Mesenchymal stem cell (in vitro differentiated cells and primary cell): ENCODE results near the gene CABLES2.

Experiments
- DNase-seq: peaks from one replicate; pipeline ENCODE4 v3.0.0-alpha.2; 2013
- H2AFZ ChIP-seq: one replicate; pipeline ENCODE4 v1.6.1; 2013; ENCODE audit warnings: low read depth, mild to moderate bottlenecking, control low read depth, inconsistent platforms, low read length, moderate library complexity
- H2AK5ac ChIP-seq: 2 replicates; pipeline ENCODE4 v1.6.1; 2013; ENCODE audit warnings: low read length, moderate library complexity, mild to moderate bottlenecking, inconsistent platforms; ENCODE audit not compliant: severe bottlenecking
- H2BK120ac ChIP-seq: one replicate; pipeline ENCODE4 v1.6.1; 2013; ENCODE audit warnings: low read depth, mild to moderate bottlenecking, inconsistent platforms, low read length, moderate library complexity
- H2BK12ac ChIP-seq, 2 experiments: one replicate each; pipeline ENCODE4 v1.6.1; 2013; ENCODE audit warnings: inconsistent platforms in 2 of 2, low read length in 2 of 2, mild to moderate bottlenecking in 2 of 2, moderate library complexity in 2 of 2, control low read depth in 1 of 2
- H2BK15ac ChIP-seq: one replicate; pipeline ENCODE4 v1.6.1; 2013; ENCODE audit warnings: mild to moderate bottlenecking, low read depth, inconsistent platforms; ENCODE audit not compliant: poor library complexity, severe bottlenecking
- H2BK5ac ChIP-seq: 2 replicates; pipeline ENCODE4 v1.6.1; 2013; ENCODE audit warnings: low read depth, mild to moderate bottlenecking, low read length, control low read depth, inconsistent platforms; ENCODE audit not compliant: poor library complexity, severe bottlenecking
- H3K14ac ChIP-seq, 2 experiments: one replicate each; pipeline ENCODE4 v1.6.1; 2013; ENCODE audit warnings: inconsistent platforms in 2 of 2, low read length in 2 of 2, control low read depth in 1 of 2, mild to moderate bottlenecking in 1 of 2, moderate library complexity in 1 of 2
- H3K18ac ChIP-seq, 2 experiments: one replicate each; pipeline ENCODE4 v1.6.1; 2013; ENCODE audit warnings: inconsistent platforms in 2 of 2, low read length in 2 of 2, control low read depth in 1 of 2, low read depth in 1 of 2, mild to moderate bottlenecking in 1 of 2
- H3K23ac ChIP-seq, 2 experiments: one replicate each; pipeline ENCODE4 v1.6.1; 2013; ENCODE audit warnings: inconsistent platforms in 2 of 2, low read length in 2 of 2, mild to moderate bottlenecking in 2 of 2, moderate library complexity in 2 of 2, control low read depth in 1 of 2
- H3K27ac ChIP-seq: 2 replicates; pipeline ENCODE4 v1.5.1; 2013; ENCODE audit warnings: mild to moderate bottlenecking, moderate library complexity, low read length, control low read depth, inconsistent platforms; ENCODE audit not compliant: poor library complexity, severe bottlenecking
- H3K27me3 ChIP-seq, 2 experiments: 2 replicates each; pipeline versions ENCODE4 v1.6.1 to v1.7.0; 2013; ENCODE audit warnings: low read length in 2 of 2, mild to moderate bottlenecking in 2 of 2, moderate library complexity in 2 of 2, control low read depth in 1 of 2, inconsistent platforms in 1 of 2; ENCODE audit not compliant: control insufficient read depth in 1 of 2, insufficient read depth in 1 of 2
- H3K36me3 ChIP-seq, 2 experiments: 2 replicates each; pipeline versions ENCODE4 v1.6.1 to v1.7.0; 2013; ENCODE audit warnings: low read length in 2 of 2, control low read depth in 1 of 2, inconsistent platforms in 1 of 2, low read depth in 1 of 2, mild to moderate bottlenecking in 1 of 2; ENCODE audit not compliant: insufficient read depth in 2 of 2, control insufficient read depth in 1 of 2
- H3K4ac ChIP-seq, 2 experiments: one replicate each; pipeline ENCODE4 v1.6.1; 2013; ENCODE audit warnings: inconsistent platforms in 2 of 2, low read length in 2 of 2, mild to moderate bottlenecking in 2 of 2, moderate library complexity in 2 of 2, control low read depth in 1 of 2, low read depth in 1 of 2
- H3K4me1 ChIP-seq: 2 replicates; pipeline ENCODE4 v1.6.1; 2013; ENCODE audit warnings: low read depth, low read length, control low read depth; ENCODE audit not compliant: control insufficient read depth, insufficient read depth
- H3K4me2 ChIP-seq: 2 replicates; pipeline ENCODE4 v1.6.1; 2013; ENCODE audit warnings: low read length, mild to moderate bottlenecking, inconsistent platforms; ENCODE audit not compliant: poor library complexity, severe bottlenecking
- H3K4me3 ChIP-seq, 2 experiments: 2 replicates each; pipeline versions ENCODE4 v1.5.1 to v1.7.0; 2013; ENCODE audit warnings: low read length in 2 of 2, mild to moderate bottlenecking in 2 of 2, control low read depth in 1 of 2, low read depth in 1 of 2; ENCODE audit not compliant: insufficient read depth in 1 of 2
- H3K79me1 ChIP-seq: replicated peaks from 2 replicates; pipeline ENCODE4 v1.6.1; 2013; ENCODE audit warnings: mild to moderate bottlenecking, control low read depth, low read length, inconsistent platforms; ENCODE audit not compliant: poor library complexity, severe bottlenecking
- H3K9ac ChIP-seq: 2 replicates; pipeline ENCODE4 v1.7.0; 2013; ENCODE audit warnings: mild to moderate bottlenecking, low read length, moderate library complexity
- H3K9me3 ChIP-seq: 2 replicates; pipeline ENCODE4 v1.7.0; 2013; ENCODE audit warnings: mild to moderate bottlenecking, low read length; ENCODE audit not compliant: control insufficient read depth
- H4K8ac ChIP-seq: one replicate; pipeline ENCODE4 v1.6.1; 2013; ENCODE audit warnings: inconsistent platforms, mild to moderate bottlenecking, low read length, moderate library complexity
- H4K91ac ChIP-seq: one replicate; pipeline ENCODE4 v1.6.1; 2013; ENCODE audit warnings: mild to moderate bottlenecking, low read length, inconsistent platforms
- WGBS: methylation state at CpG from one replicate; pipeline ENCODE4 v1.1.7; 2013; ENCODE audit warnings: mixed read lengths; 5-methylcytosine and 5-hydroxymethylcytosine counted together

CABLES2 gene

GRCh38 chr20:62428396-62429295, 21.6 kb upstream of the CABLES2 start:
- peaks cover 45 to 86% of the 10 kb centered on the region in 2 experiments for H3K27me3 ChIP-seq
- H3K9me3 ChIP-seq, result no peaks in the 10 kb centered on the region
- 75% methylated on average over 31 of the region's 31 CpGs for WGBS

GRCh38 chr20:62428002-62428372, 20.9 kb upstream of the CABLES2 start:
- Histone ChIP-seq H3K27me3 (peaks cover 42 to 86% of the 10 kb centered on the region in 2 experiments), H3K27ac (no peak overlapping the region), H3K23ac (no peak overlapping the region), H2BK12ac (no peak overlapping the region), H3K14ac (no peak overlapping the region), H2BK15ac (no peak overlapping the region), H3K79me1 (no peaks in the 10 kb centered on the region), H3K4me2 (no peak overlapping the region), H4K91ac (no peak overlapping the region), H3K4me3 (no peak overlapping the region), H3K9me3 (no peaks in the 10 kb centered on the region), H3K4ac (no peak overlapping the region), H2AK5ac (no peak overlapping the region), H3K36me3 (no peaks in the 10 kb centered on the region), H3K9ac (no peak overlapping the region), H3K4me1 (peaks cover 10% of the 10 kb centered on the region), H2BK5ac (no peak overlapping the region), H2AFZ (no peak overlapping the region), H3K18ac (no peak overlapping the region), H2BK120ac (no peak overlapping the region), H4K8ac (no peak overlapping the region)
- WGBS, result 88% methylated on average over 10 of the region's 10 CpGs
- no peak for DNase-seq

More at GRCh38 chr20:62428396-62429295, 21.6 kb upstream of the CABLES2 start:
- Histone ChIP-seq H3K27ac (no peak overlapping the region), H3K4me2 (no peak overlapping the region), H2AFZ (no peak overlapping the region), H3K18ac (no peak overlapping the region), H3K9ac (no peak overlapping the region), H4K8ac (no peak overlapping the region), H3K79me1 (no peaks in the 10 kb centered on the region), H2BK15ac (no peak overlapping the region), H2BK120ac (no peak overlapping the region), H3K4me1 (peaks cover 10% of the 10 kb centered on the region), H2AK5ac (no peak overlapping the region), H3K4me3 (no peak overlapping the region), H2BK5ac (no peak overlapping the region), H3K14ac (peak overlapping the region in 1 of 2 experiments; percentile 38), H3K23ac (no peak overlapping the region), H3K36me3 (no peaks in the 10 kb centered on the region), H4K91ac (no peak overlapping the region), H3K4ac (no peak overlapping the region), H2BK12ac (no peak overlapping the region)
- DNase-seq, result no peak

GRCh38 chr20:62427172-62428001, 20.3 kb upstream of the CABLES2 start, which contains the start of gene RBBP8NL:
TSS of gene RBBP8NL (minus strand) at chr20:62427539. CDS start at chr20:62419647, 7,892 bp downstream.
- H3K18ac ChIP-seq, result no peak within 1 kb of the TSS
- no peak within 1 kb of the TSS for H4K8ac ChIP-seq
- H2BK5ac ChIP-seq, result no peak within 1 kb of the TSS
- H3K23ac ChIP-seq, result no peak within 1 kb of the TSS
- no peaks in the 10 kb centered on the region for H3K36me3 ChIP-seq
- H3K27me3 ChIP-seq, result peaks cover 38 to 84% of the 10 kb centered on the region in 2 experiments
- H3K4me2 ChIP-seq, result no peak within 1 kb of the TSS
- H3K4me1 ChIP-seq, result peaks cover 10% of the 10 kb centered on the region
- H2AFZ ChIP-seq, result no peak within 1 kb of the TSS
- no peak within 1 kb of the TSS for H3K9ac ChIP-seq
- H3K27ac ChIP-seq, result no peak within 1 kb of the TSS
- no peak within 1 kb of the TSS for H2AK5ac ChIP-seq
- no peak within 1 kb of the TSS for H4K91ac ChIP-seq
- no peaks in the 10 kb centered on the region for H3K9me3 ChIP-seq
- no peak within 1 kb of the TSS for H2BK15ac ChIP-seq
- no peak within 1 kb of the TSS for H3K4ac ChIP-seq
- DNase-seq, result no peak
- no peak within 1 kb of the TSS for H3K4me3 ChIP-seq
- 69% methylated on average over 28 of the region's 28 CpGs for WGBS
- H2BK120ac ChIP-seq, result no peak within 1 kb of the TSS
- H3K79me1 ChIP-seq, result no peaks in the 10 kb centered on the region
- H3K14ac ChIP-seq, result no peak within 1 kb of the TSS
- no peak within 1 kb of the TSS for H2BK12ac ChIP-seq

GRCh38 chr20:62426699-62427131, 19.6 kb upstream of the CABLES2 start:
- Histone ChIP-seq H3K4ac (no peak overlapping the region), H3K9ac (no peak overlapping the region), H4K91ac (no peak overlapping the region), H3K4me2 (no peak overlapping the region), H3K36me3 (no peaks in the 10 kb centered on the region), H2BK5ac (no peak overlapping the region), H2BK120ac (no peak overlapping the region), H3K18ac (no peak overlapping the region), H3K9me3 (no peaks in the 10 kb centered on the region), H4K8ac (no peak overlapping the region), H3K79me1 (no peaks in the 10 kb centered on the region), H3K4me3 (no peak overlapping the region), H3K14ac (no peak overlapping the region), H3K27me3 (peaks cover 37 to 78% of the 10 kb centered on the region in 2 experiments), H3K27ac (no peak overlapping the region), H3K4me1 (peaks cover 10% of the 10 kb centered on the region), H3K23ac (no peak overlapping the region), H2AK5ac (no peak overlapping the region), H2BK12ac (no peak overlapping the region), H2AFZ (no peak overlapping the region), H2BK15ac (no peak overlapping the region)
- WGBS, result 62% methylated on average over 21 of the region's 22 CpGs
- no peak for DNase-seq
